GM12878 (cell line): ENCODE measurements around the gene ETV1. TPM values are rescaled to one million over a fixed set of nuclear protein-coding genes. Genes with fewer than 3 reads are reported as not detected.
A peak's percentile ranks its signal among the peaks of the same experiment; 100 is the strongest.

ENCODE experiments used
- ATAC-seq: fragments of 200-7000 bp; cut with Tn5 transposase; 3 replicates; pipeline ENCODE4 v1.9.1; 2020; ENCODE audit warnings: mild to moderate bottlenecking, moderate library complexity
- BruUV-seq: library from RNA; stranded (reverse); fragments of 400-500 nt; replicated peaks from 2 replicates; lab custom pipeline; 2021; lab: Mats Ljungman, UMichigan
- CTCF ChIA-PET: fragments of 300-600 bp; sonication (Branson Sonifier 250); formaldehyde crosslinking; extraction: SDS; loops from one replicate; lab custom pipeline; 2021; ENCODE audit warnings: inconsistent platforms; lab: Yijun Ruan, JAX
- POLR2A ChIA-PET: fragments of 350-600 bp; formaldehyde crosslinking; extraction: SDS; loops from one replicate; lab custom pipeline; 2021; ENCODE audit warnings: inconsistent platforms; lab: Charles Lee
- RAD21 ChIA-PET: fragments of 300-600 bp; sonication (Branson Sonifier 250); formaldehyde crosslinking; loops from one replicate; lab custom pipeline; 2023; ENCODE audit warnings: antibody characterized with exemption; ENCODE audit not compliant: unreplicated experiment; lab: Charles Lee
- SMC1A ChIA-PET: fragments of 300-600 bp; sonication (Branson Sonifier 250); formaldehyde crosslinking; loops from one replicate; lab custom pipeline; 2023; ENCODE audit not compliant: unreplicated experiment, uncharacterized antibody; lab: Charles Lee
- DNase-seq: peaks from one replicate; pipeline ENCODE4 v3.0.0-alpha.2; 2011; ENCODE audit warnings: low read depth, low spot score
- FAIRE-seq: peaks from 3 replicates; lab custom pipeline; 2011; peaks lifted over from hg19 to GRCh38; lab: Jason Lieb, UNC
- H2AFZ ChIP-seq: 2 replicates; pipeline ENCODE4 v1.6.0; 2011; ENCODE audit warnings: low read depth, low read length, control low read depth; ENCODE audit not compliant: control insufficient read depth
- H3K27ac ChIP-seq: 2 replicates; pipeline ENCODE4 v1.5.1; 2011; ENCODE audit warnings: control low read depth; ENCODE audit not compliant: control insufficient read depth, insufficient read depth
- H3K27me3 ChIP-seq, 2 experiments: replicated peaks in 1 of 2; 2 replicates each; pipeline versions ENCODE4 v1.6.0 to v1.6.1; 2011; ENCODE audit warnings: low read length in 1 of 2; ENCODE audit not compliant: control insufficient read depth in 2 of 2, insufficient read depth in 2 of 2
- H3K36me3 ChIP-seq, 2 experiments: 2 replicates each; pipeline ENCODE4 v1.5.1; 2011; ENCODE audit warnings: low read length in 1 of 2; ENCODE audit not compliant: control insufficient read depth in 2 of 2, insufficient read depth in 2 of 2
- H3K4me1 ChIP-seq: 2 replicates; pipeline ENCODE4 v1.6.1; 2011; ENCODE audit warnings: mild to moderate bottlenecking, low read length, moderate library complexity, mixed read lengths; ENCODE audit not compliant: control insufficient read depth, insufficient read depth
- H3K4me2 ChIP-seq: 2 replicates; pipeline ENCODE4 v1.6.0; 2011; ENCODE audit warnings: control low read depth; ENCODE audit not compliant: control insufficient read depth, insufficient read depth
- H3K4me3 ChIP-seq: fragments of 200-600 bp; sonication (generic); 2 replicates; pipeline ENCODE4 v1.5.1; 2016
- H3K79me2 ChIP-seq: 2 replicates; pipeline ENCODE4 v1.6.0; 2011; ENCODE audit warnings: low read length; ENCODE audit not compliant: control insufficient read depth, insufficient read depth
- H3K9ac ChIP-seq: 2 replicates; pipeline ENCODE4 v1.8.0; 2011; ENCODE audit warnings: low read length, control low read depth, mixed read lengths; ENCODE audit not compliant: control insufficient read depth, insufficient read depth
- H3K9me3 ChIP-seq: replicated peaks from 3 replicates; pipeline ENCODE4 v1.5.1; 2011; ENCODE audit warnings: mild to moderate bottlenecking, low read length; ENCODE audit not compliant: control insufficient read depth, insufficient read depth
- H4K20me1 ChIP-seq: 2 replicates; pipeline ENCODE4 v1.6.0; 2011; ENCODE audit not compliant: control insufficient read depth, insufficient read depth
- BHLHE40 ChIP-seq, 2 experiments: fragments of 450-650 bp in 1 of 2; IDR thresholded peaks; 2 replicates each; pipeline ENCODE4 v1.6.1; 2011 to 2017; ENCODE audit warnings: low read depth in 2 of 2, borderline replicate concordance in 1 of 2, improper control_type of control experiment in 1 of 2, low read length in 1 of 2, mild to moderate bottlenecking in 1 of 2
- DPF2 ChIP-seq: fragments of 450-650 bp; IDR thresholded peaks from 2 replicates; pipeline ENCODE4 v1.6.1; 2017; ENCODE audit warnings: mild to moderate bottlenecking
- NFYB ChIP-seq: IDR thresholded peaks from 2 replicates; pipeline ENCODE4 v1.6.1; 2011; ENCODE audit warnings: low read depth, mild to moderate bottlenecking, low read length, improper control_type of control experiment, moderate library complexity; ENCODE audit not compliant: insufficient read depth
- RAD51 ChIP-seq: fragments of 450-650 bp; IDR thresholded peaks from 2 replicates; pipeline ENCODE4 v1.6.1; 2016; ENCODE audit warnings: moderate library complexity, mild to moderate bottlenecking, inconsistent platforms
- RUNX3 ChIP-seq: IDR thresholded peaks from 2 replicates; pipeline ENCODE4 v1.6.1; 2012; ENCODE audit warnings: low read length, inconsistent platforms
- WGBS: methylation state at CpG from one replicate; pipeline ENCODE4 v1.1.6; 2016; ENCODE audit warnings: low lambda C conversion rate; ENCODE audit not compliant: insufficient replicate concordance, insufficient coverage; ENCODE audit errors: missing lambda C conversion rate; 5-methylcytosine and 5-hydroxymethylcytosine counted together
- in situ Hi-C: fragments of 300-500 bp; cut with MboI; formaldehyde crosslinking; loops from 9 replicates; pipeline ENCODE4 v1.14.3; 2018; ENCODE audit warnings: mixed read lengths
- intact Hi-C: fragments of 100-400 bp; cut with micrococcal nuclease; formaldehyde crosslinking; loops from one replicate; pipeline ENCODE4 v1.14.2; 2022; ENCODE audit not compliant: unreplicated experiment
- polyA plus RNA-seq, 11 experiments: library from polyadenylated mRNA; depleted of rRNA in 4 of 11; unstranded in 6 of 11; stranded (reverse) in 5 of 11; fragments of >200 nt; fragmentation: Nextera tagmentation in 4 of 11; fragmentation: Illumina TruSeq in 1 of 11; extraction: Ambion mirVana in 4 of 11; extraction: Trizol in 1 of 11; gene quantifications; 1 replicate in 1 of 11; 2 replicates in 10 of 11; pipeline versions ENCODE4 v1.2.1 to v1.2.3, GENCODE V29; 2011 to 2016; ENCODE audit warnings: inconsistent platforms in 2 of 11, missing spikeins in 2 of 11, low read depth in 1 of 11
- total RNA-seq, 4 experiments: library from RNA; depleted of rRNA in 3 of 4; stranded (reverse); fragments of >200 nt in 3 of 4; fragmentation: Illumina TruSeq in 1 of 4; extraction: Trizol in 1 of 4; gene quantifications; 2 replicates each; pipeline versions ENCODE4 v1.2.1 to v1.2.3, GENCODE V29; 2013 to 2021
- TF ChIP-seq, protein P1 (sequence below): fragments of 450-650 bp; IDR thresholded peaks from 2 replicates; pipeline ENCODE4 v1.6.1; 2016; ENCODE audit warnings: mild to moderate bottlenecking

Gene ETV1
- total and polyA plus RNA-seq, 10 of the 15 experiments (the other 5 are each of a cell fraction or from before 2014, with no cell fraction given) = 0.03 to 9.3 (median 0.16) TPM; not detected in 4

GRCh38 chr7:13990984-13991790, 1.7 kb upstream of the ETV1 start:
- SMC1A ChIA-PET = interaction anchor here (0.7 to 1.4 kb wide), 3 partner anchors 9 to 1781 kb away, joined by 3 to 5 read pairs (median 3); no protein-coding TSS in a partner anchor
- TF ChIP-seq DPF2 (0 out of 2 replicates have a peak, but pooled peaks have one; percentile 4), RUNX3 (0 out of 2 replicates have a peak, but pooled peaks have one; percentile 17), NFYB (peak; percentile 56; the same call in 1 of the 2 replicates), BHLHE40 (IDR thresholded peaks at IDR 0.05; ENCODE audit: borderline replicate concordance in 1 of 2, low read depth in 2 of 2, low read length in 1 of 2) (0 out of 4 replicates have a peak, but pooled peaks of 1 of the 2 experiments have one; percentile 28), RAD51 (peak; percentile 93)
- TF ChIP-seq, protein P1, sequence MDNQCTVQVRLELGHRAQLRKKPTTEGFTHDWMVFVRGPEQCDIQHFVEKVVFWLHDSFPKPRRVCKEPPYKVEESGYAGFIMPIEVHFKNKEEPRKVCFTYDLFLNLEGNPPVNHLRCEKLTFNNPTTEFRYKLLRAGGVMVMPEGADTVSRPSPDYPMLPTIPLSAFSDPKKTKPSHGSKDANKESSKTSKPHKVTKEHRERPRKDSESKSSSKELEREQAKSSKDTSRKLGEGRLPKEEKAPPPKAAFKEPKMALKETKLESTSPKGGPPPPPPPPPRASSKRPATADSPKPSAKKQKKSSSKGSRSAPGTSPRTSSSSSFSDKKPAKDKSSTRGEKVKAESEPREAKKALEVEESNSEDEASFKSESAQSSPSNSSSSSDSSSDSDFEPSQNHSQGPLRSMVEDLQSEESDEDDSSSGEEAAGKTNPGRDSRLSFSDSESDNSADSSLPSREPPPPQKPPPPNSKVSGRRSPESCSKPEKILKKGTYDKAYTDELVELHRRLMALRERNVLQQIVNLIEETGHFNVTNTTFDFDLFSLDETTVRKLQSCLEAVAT = no peak

More at GRCh38 chr7:13990984-13991790, 1.7 kb upstream of the ETV1 start:
- DNase-seq (peak; percentile 13), FAIRE-seq (no peak), ATAC-seq (peak; percentile 84)
- no TSS peak for BruUV-seq
- H3K4me2 ChIP-seq = peak overlapping the region; percentile 24
- H3K79me2 ChIP-seq = no peaks in the 10 kb centered on the region
- H4K20me1 ChIP-seq = no peaks in the 10 kb centered on the region
- H3K4me3 ChIP-seq = peak overlapping the region; percentile 36; the same call in 1 of the 2 replicates
- no peaks in the 10 kb centered on the region for H3K36me3 ChIP-seq
- ChIA-PET CTCF (interaction anchor here (0.9 to 1.0 kb wide), 2 partner anchors 10 to 13 kb away, joined by 3 read pairs; no protein-coding TSS in a partner anchor), POLR2A (no interaction called here), RAD21 (interaction anchor here (1.2 to 2.1 kb wide), 2 partner anchors 11 to 13 kb away, joined by 3 to 6 read pairs; no protein-coding TSS in a partner anchor)
- no peaks in the 10 kb centered on the region for H3K4me1 ChIP-seq
- intact Hi-C loops = no loop called here
- WGBS = 15% methylated on average over 38 of the region's 38 CpGs
- H3K9ac ChIP-seq = no peak overlapping the region
- no peaks in the 10 kb centered on the region; a peak in 2 of 4 replicates for H3K27me3 ChIP-seq
- no peak overlapping the region for H3K27ac ChIP-seq
- in situ Hi-C loops = no loop called here
- peak overlapping the region; percentile 40 for H2AFZ ChIP-seq
- H3K9me3 ChIP-seq = no peaks in the 10 kb centered on the region; the same call in 2 of the 3 replicates
